ENCODE results near the gene PCDHA1.

PCDHA1 gene

DNA sequence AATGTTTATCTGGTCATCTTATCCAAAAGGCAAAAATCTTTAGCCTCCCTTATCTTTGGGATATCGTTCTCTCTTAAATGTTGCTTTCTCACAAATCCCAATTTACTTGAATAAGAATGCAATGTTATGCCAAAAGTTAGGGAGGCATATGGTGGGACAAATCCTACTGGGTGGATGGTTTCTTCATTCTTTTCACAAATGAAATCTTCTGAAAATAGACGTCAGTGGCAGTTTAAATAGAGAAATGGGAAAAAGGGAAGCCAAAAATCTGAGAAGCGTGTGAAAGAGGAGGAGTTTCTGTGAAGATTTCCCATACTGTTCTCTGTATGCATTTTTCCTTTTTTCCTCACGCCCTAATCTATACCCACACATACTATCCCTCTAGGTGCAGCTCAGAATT, 137.7 kb downstream of the PCDHA1 start:
- DNase-seq (ENCODE audit: low read depth, low spot score), result no peak

- no peak for DNase-seq (ENCODE audit: low read depth, low spot score)
Measured at GRCh38 chr5:140925806-140926442, 140.0 kb downstream of the PCDHA1 start, which contains the start of gene PCDHAC1. TSS of gene PCDHAC1 (plus strand) at chr5:140926299. CDS start at chr5:140926893, 594 bp downstream.

- no peak for DNase-seq (ENCODE audit: low read depth, low spot score)
Measured at GRCh38 chr5:140926443-140927227, 140.7 kb downstream of the PCDHA1 start.

DNA sequence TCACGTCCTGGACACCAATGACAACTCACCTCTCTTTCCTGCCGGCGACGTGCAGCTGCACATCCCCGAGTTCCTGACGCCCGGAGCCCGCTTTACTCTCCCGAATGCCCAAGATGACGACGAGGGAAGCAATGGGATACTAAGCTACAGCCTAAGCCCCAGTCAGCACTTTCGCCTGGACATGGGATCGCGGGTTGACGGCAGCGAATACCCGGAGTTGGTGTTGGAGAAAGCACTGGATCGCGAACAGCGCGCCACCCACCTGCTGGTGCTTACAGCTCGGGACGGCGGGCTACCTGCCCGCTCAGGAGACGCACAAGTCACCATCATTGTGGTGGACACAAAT, 141.3 kb downstream of the PCDHA1 start:
- no peak for DNase-seq (ENCODE audit: low read depth, low spot score)

GRCh38 chr5:140934964-140935606, 149.1 kb downstream of the PCDHA1 start:
- no peak for DNase-seq (ENCODE audit: low read depth, low spot score)

- DNase-seq (ENCODE audit: low read depth, low spot score), result no peak
Measured at GRCh38 chr5:140946578-140946977, 160.6 kb downstream of the PCDHA1 start.

- DNase-seq (ENCODE audit: low read depth, low spot score), result no peak
Measured at GRCh38 chr5:140951636-140952035, 165.7 kb downstream of the PCDHA1 start.

DNA sequence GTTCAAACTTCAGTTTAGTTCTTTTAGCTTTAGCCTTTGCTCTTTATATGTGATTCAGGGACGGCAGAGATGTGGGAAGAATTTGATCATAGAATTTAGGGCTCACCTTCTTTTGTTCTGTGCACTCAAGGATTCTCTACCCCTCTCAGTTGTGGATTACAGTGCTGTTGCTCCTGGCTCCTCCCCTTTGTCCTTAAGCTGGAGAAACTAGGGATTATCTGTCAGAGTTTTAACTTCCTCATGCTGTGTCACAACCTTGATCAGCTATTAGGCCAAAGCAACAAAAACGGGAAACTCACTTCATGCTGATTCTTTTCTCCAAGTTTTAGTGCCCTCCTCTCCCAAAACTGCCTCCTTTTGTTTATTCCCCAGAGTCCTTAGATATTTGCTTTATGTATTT, 167.3 kb downstream of the PCDHA1 start:
- no peak for DNase-seq (ENCODE audit: low read depth, low spot score)

DNA sequence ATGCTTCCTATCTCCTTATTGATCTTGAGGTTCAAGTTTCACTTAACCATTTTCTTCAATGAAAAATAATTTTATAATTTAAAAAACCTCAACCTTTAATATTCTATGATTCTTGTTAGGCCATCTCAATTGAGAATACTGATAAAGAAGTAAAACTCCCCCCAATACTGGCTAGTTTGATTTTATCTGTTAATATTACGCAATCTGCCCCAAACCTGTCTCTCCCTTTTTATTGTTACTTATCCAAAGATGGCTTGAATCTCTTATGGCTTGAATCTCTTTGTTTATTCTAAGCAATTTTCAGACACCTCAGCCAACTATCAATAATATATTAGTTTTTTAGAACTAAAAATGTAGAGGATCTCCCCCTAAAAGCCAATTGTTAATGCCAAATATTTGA, 176.2 kb downstream of the PCDHA1 start:
- DNase-seq (ENCODE audit: low read depth, low spot score), result no peak

DNA sequence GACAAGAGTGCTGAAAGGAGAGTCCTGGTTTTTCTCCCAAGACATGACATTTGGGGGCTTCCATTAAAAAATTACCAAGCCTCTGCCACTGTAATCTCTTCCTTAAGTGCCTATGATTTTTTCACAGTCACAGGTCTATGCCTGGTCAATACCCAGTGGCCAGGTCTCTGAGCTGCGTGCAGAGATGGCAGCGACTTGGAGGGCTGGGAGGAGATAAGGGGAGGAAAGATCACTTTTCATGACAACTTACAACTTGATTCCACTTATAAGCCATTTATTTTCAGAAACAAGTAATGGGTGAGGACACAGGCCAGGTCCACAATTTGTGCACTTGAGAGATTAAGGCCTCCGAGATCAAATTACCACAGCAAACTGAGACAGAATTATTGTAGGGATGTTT, 178.4 kb downstream of the PCDHA1 start:
- DNase-seq (ENCODE audit: low read depth, low spot score), result no peak

DNA sequence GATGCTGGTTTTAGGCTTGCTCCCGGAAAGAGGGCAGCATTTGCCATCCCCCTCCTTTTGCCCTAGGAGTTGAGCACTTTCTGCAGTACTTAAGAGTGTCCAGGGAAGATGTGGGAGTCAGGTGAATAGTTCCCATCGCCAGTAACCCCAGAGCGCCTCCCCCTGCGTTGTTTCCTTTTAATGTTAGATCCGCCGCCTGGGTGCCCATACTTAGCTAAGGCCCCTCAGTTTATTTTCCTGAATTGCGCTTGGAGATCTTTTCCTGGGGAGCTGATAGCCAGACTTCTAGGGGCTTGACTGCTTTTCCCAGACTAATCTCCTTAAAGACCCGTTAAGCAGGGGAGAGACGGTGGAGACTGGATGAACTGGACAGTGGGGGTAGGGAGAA, 180.0 kb downstream of the PCDHA1 start:
- DNase-seq (ENCODE audit: low read depth, low spot score), result no peak

DNA sequence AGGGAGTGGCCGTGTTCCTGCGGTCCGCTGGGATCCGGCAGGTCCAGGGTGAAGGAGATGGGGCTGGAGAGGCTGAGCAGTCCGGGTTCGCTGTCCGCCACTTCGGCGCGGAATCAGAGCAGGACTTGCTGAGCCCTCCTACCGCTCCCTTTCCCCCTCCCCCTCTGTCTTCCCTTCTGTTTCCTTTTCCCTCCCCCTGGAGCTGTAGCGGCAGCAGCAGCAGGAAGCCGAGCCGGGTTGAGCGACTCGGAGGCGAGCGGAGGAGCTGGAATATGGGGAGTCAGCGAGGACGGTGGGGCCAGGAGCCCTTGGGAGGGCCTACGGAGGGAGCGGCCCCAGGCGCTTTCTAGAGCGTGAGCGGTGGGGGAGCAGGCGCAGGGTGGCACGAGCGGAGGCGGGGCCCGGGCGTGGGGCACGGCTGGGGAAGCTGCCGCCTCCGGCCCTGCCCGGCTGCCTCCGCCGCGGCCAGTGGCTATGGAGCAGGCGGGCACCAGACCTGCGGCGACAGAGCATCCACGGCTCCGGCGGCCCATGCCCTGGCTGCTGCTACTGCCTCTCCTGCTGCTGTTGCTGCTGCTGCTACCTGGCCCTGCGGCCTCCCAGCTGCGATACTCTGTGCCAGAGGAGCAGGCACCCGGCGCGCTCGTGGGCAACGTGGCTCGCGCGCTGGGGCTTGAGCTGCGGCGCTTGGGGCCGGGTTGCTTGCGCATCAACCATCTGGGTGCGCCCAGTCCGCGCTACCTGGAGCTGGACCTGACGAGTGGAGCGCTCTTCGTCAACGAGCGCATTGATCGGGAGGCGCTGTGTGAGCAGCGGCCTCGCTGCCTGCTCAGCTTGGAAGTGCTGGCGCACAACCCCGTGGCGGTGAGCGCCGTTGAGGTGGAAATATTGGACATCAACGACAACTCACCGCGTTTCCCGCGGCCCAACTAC, 180.6 kb downstream of the PCDHA1 start, which contains the start of gene PCDHAC2:
PCDHAC2 (plus strand) TSS at position 184 of the 933 bp plus-strand sequence; CDS start at position 475, 291 bp downstream.
- no peak for DNase-seq (ENCODE audit: low read depth, low spot score)

DNA sequence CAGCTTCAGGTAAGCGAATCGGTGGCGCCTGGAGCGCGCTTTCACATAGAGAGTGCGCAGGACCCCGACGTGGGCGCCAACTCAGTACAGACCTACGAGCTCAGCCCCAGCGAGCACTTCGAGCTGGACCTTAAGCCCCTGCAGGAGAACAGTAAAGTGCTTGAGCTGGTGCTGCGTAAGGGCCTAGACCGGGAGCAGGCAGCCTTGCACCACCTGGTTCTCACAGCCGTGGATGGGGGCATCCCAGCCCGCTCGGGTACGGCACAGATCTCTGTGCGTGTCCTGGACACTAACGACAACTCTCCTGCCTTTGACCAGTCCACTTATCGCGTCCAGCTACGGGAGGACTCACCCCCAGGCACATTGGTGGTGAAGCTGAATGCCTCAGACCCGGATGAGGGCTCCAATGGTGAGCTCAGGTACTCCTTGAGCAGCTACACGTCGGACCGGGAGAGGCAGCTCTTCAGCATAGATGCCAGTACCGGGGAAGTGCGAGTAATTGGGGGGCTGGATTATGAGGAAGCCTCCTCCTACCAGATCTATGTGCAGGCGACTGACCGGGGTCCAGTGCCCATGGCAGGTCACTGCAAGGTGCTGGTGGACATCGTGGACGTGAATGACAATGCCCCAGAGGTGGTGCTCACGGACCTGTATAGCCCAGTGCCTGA, 181.4 kb downstream of the PCDHA1 start:
- no peak for DNase-seq (ENCODE audit: low read depth, low spot score)

GRCh38 chr5:140969880-140970279, 183.9 kb downstream of the PCDHA1 start:
- DNase-seq (ENCODE audit: low read depth, low spot score), result no peak

DNA sequence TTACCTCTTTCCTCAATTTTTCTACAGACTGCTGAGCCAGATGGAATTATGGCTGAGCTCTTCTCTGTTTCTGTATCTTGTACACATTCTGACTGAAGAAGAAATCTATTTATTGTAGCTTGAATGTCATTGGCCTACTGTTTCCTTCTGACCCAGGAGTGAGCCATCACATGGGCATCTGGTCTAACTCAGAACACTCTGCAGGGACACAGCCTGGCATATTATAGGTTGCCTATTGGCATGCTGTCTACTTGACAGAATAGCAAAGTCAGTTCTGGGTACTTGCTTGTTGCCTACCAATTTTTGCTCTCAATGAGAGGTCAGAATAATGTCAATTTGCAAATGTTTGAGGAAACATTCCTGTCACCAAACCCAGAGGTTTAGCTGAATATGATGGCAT, 187.6 kb downstream of the PCDHA1 start:
- no peak for DNase-seq (ENCODE audit: low read depth, low spot score)

- no peak for DNase-seq (ENCODE audit: low read depth, low spot score)
Measured at GRCh38 chr5:140977003-140977402, 191.1 kb downstream of the PCDHA1 start.

DNA sequence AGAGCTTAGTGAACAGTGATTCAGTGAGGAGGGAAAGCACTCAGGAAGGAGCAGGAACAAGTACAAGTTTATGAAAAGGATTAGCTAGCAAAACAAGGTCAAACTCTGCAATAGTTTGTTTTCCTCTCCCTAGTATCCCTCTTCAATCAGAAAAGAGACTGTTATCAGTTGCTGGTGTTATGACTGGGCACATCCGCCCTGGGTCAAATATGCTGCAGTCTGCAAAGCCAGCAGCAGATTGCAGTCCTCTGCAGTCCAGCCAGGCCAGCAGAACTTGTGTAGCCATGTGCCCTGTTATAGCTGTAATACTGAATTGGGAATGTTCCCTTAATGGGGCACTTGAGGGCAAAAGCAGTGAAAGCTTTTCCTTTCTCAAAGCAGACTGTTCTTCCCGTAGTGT, 192.3 kb downstream of the PCDHA1 start:
- DNase-seq (ENCODE audit: low read depth, low spot score), result no peak

DNA sequence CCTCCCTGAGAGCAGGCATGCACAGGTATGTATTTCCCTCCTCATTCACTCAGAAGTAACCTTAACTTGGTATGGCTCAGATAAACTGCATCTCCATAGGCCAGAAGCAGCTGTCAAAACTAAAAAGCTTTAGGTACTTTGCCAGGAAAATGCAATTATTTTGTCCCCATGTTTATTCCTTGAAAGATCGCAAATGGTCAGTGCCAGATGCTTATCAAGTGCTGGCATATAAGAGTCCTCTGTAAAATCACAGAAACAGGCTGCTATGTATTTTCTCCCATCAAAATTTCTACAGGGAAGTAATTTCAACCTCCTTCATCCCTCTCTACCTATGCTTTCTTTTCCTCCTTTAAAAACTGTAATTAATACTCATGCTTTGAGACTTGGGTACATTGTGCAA, 193.0 kb downstream of the PCDHA1 start:
- DNase-seq (ENCODE audit: low read depth, low spot score), result no peak

- no peak for DNase-seq (ENCODE audit: low read depth, low spot score)
Measured at GRCh38 chr5:140982083-140982716, 196.3 kb downstream of the PCDHA1 start.

- no peak for DNase-seq (ENCODE audit: low read depth, low spot score)
Measured at GRCh38 chr5:140986117-140986521, 200.2 kb downstream of the PCDHA1 start.

- DNase-seq (ENCODE audit: low read depth, low spot score), result no peak
Measured at GRCh38 chr5:140988100-140988499, 202.2 kb downstream of the PCDHA1 start.
